Prostate gland (tissue), 2 donors: ENCODE data around the gene STARD9.
"Not testable (repeated sequence)": the region's sequence is repeated elsewhere in the genome, so short reads cannot be mapped to it uniquely, and the experiment has no call there.

Experiments
- POLR2A ChIP-seq: fragments of 450-650 bp; IDR thresholded peaks from one replicate; pipeline ENCODE4 v1.6.1; 2016; ENCODE audit warnings: antibody characterized with exemption, mild to moderate bottlenecking
- TF ChIP-seq, protein P1 (sequence below), 4 experiments: fragments of 200-600 bp in 2 of 4; fragments of 450-650 bp in 2 of 4; sonication (generic) in 2 of 4; IDR thresholded peaks; 1 replicate in 3 of 4; 2 replicates in 1 of 4; pipeline ENCODE4 v1.5.1; 2016 to 2019; ENCODE audit warnings: antibody characterized with exemption in 4 of 4, mild to moderate bottlenecking in 2 of 4, moderate library complexity in 2 of 4

DNA sequence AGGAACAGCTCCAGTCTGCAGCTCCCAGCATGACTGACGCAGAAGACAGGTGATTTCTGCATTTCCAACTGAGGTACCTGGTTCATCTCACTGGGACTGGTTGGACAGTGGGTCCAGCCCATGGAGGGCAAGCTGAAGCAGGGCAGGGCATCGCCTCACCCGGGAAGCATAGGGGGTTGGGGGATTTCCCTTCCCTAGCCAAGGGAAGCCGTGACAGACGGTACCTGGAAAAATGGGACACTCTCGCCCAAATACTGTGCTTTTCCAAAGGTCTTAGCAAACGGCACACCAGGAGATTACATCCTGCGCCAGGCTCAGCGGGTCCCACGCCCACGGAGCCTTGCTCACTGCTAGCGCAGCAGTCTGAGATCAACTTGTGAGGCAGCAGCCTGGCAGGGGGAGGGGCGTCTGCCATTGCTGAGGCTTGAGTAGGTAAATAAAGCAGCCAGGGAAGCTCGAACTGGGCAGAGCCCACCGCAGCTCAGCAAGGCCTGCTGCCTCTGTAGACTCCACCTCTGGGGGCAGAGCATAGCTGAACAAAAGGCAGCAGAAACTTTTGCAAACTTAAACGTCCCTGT, 188.8 kb downstream of the STARD9 start:
- TF ChIP-seq, protein P1, sequence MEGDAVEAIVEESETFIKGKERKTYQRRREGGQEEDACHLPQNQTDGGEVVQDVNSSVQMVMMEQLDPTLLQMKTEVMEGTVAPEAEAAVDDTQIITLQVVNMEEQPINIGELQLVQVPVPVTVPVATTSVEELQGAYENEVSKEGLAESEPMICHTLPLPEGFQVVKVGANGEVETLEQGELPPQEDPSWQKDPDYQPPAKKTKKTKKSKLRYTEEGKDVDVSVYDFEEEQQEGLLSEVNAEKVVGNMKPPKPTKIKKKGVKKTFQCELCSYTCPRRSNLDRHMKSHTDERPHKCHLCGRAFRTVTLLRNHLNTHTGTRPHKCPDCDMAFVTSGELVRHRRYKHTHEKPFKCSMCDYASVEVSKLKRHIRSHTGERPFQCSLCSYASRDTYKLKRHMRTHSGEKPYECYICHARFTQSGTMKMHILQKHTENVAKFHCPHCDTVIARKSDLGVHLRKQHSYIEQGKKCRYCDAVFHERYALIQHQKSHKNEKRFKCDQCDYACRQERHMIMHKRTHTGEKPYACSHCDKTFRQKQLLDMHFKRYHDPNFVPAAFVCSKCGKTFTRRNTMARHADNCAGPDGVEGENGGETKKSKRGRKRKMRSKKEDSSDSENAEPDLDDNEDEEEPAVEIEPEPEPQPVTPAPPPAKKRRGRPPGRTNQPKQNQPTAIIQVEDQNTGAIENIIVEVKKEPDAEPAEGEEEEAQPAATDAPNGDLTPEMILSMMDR (IDR thresholded peaks at IDR 0.05) = not testable (repeated sequence)
- not testable (repeated sequence) for TF ChIP-seq POLR2A
